ENCODE data around the gene CDK14.

GRCh38 chr7:90850066-90850465 is 253.9 kb downstream of the CDK14 start:
- TF ChIP-seq CTCF (IDR thresholded peaks at IDR 0.05) = no peak
- no peak for TF ChIP-seq POLR2AphosphoS5 (IDR thresholded peaks at IDR 0.05)
- no peak for TF ChIP-seq POLR2A (IDR thresholded peaks at IDR 0.05)
- TF ChIP-seq EP300 (IDR thresholded peaks at IDR 0.05) = no peak

Data from stomach (tissue), 4 donors.